Glutamatergic neuron (in vitro differentiated cells): ENCODE results near the gene PEX5L. TPM values are rescaled to one million over a fixed set of nuclear protein-coding genes. Genes with fewer than 3 reads are reported as not detected.

ENCODE experiments used
- DNase-seq: peaks from one replicate; pipeline ENCODE4 v3.0.0; 2022
- H3K27ac Mint-ChIP-seq: one replicate; pipeline ENCODE4 v1.8.0; 2020; ENCODE audit warnings: mild to moderate bottlenecking, mixed read lengths, inconsistent platforms; ENCODE audit not compliant: unreplicated experiment
- H3K27me3 Mint-ChIP-seq: one replicate; pipeline ENCODE4 v1.8.0; 2020; ENCODE audit warnings: mild to moderate bottlenecking, moderate library complexity, mixed read lengths, inconsistent platforms; ENCODE audit not compliant: unreplicated experiment
- H3K36me3 Mint-ChIP-seq: one replicate; pipeline ENCODE4 v1.8.0; 2020; ENCODE audit warnings: mild to moderate bottlenecking, mixed read lengths, inconsistent platforms; ENCODE audit not compliant: unreplicated experiment
- H3K4me1 Mint-ChIP-seq: one replicate; pipeline ENCODE4 v1.8.0; 2020; ENCODE audit warnings: mild to moderate bottlenecking, low read depth, mixed read lengths, inconsistent platforms; ENCODE audit not compliant: unreplicated experiment
- H3K4me3 Mint-ChIP-seq: one replicate; pipeline ENCODE4 v1.8.0; 2020; ENCODE audit warnings: mild to moderate bottlenecking, mixed read lengths, inconsistent platforms; ENCODE audit not compliant: unreplicated experiment
- H3K9me3 Mint-ChIP-seq: one replicate; pipeline ENCODE4 v1.8.0; 2020; ENCODE audit warnings: mild to moderate bottlenecking, moderate library complexity, mixed read lengths, inconsistent platforms; ENCODE audit not compliant: unreplicated experiment
- CTCF ChIP-seq: fragments of 200-600 bp; sonication (generic); IDR thresholded peaks from one replicate; pipeline ENCODE4 v1.5.0; 2021; ENCODE audit not compliant: partially characterized antibody, unreplicated experiment
- total RNA-seq: library from RNA; stranded (reverse); fragmentation: NEBNext Ultra II Directional; extraction: Animal tissue kit (Norgen Biotek cat#: 25700); gene quantifications from one replicate; pipeline ENCODE4 v1.2.1, GENCODE V29; 2021; ENCODE audit not compliant: unreplicated experiment

Gene PEX5L
- total RNA-seq, 1 donor from 2014 or later = 41.0 TPM

DNA sequence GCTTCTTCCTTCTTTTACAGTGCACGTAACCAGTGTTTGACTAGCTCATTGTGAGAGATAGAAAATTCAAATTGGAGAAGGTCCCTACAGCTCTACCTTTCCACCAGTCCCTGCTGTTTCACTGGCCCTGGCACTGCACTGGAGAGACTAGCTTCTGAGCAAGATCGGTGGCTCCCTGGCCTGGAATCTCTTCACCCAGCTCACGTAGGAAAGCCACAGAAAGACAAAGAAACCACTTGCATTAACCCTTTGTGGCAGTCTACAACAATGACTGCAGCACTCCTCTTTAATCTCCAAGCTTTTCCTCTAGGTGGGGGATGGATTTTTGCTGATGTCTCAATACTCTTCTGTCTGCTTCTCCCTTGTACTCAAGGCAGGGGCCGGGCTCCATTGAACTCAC, 155.9 kb downstream of the PEX5L start:
- H3K4me1 Mint-ChIP-seq = no peaks in the 10 kb centered on the region
- no peaks in the 10 kb centered on the region for H3K36me3 Mint-ChIP-seq
- H3K27ac Mint-ChIP-seq = no peak overlapping the region
- no peak for DNase-seq
- no peak for TF ChIP-seq CTCF
- H3K27me3 Mint-ChIP-seq = no peaks in the 10 kb centered on the region
- no peak overlapping the region for H3K4me3 Mint-ChIP-seq
- no peaks in the 10 kb centered on the region for H3K9me3 Mint-ChIP-seq

- H3K4me3 Mint-ChIP-seq = no peak overlapping the region
- H3K9me3 Mint-ChIP-seq = no peaks in the 10 kb centered on the region
- DNase-seq = no peak
- no peaks in the 10 kb centered on the region for H3K36me3 Mint-ChIP-seq
- no peaks in the 10 kb centered on the region for H3K27me3 Mint-ChIP-seq
- no peak for TF ChIP-seq CTCF
- no peaks in the 10 kb centered on the region for H3K4me1 Mint-ChIP-seq
- H3K27ac Mint-ChIP-seq = no peak overlapping the region
Observed at GRCh38 chr3:179876440-179876839, 160.3 kb downstream of the PEX5L start.

DNA sequence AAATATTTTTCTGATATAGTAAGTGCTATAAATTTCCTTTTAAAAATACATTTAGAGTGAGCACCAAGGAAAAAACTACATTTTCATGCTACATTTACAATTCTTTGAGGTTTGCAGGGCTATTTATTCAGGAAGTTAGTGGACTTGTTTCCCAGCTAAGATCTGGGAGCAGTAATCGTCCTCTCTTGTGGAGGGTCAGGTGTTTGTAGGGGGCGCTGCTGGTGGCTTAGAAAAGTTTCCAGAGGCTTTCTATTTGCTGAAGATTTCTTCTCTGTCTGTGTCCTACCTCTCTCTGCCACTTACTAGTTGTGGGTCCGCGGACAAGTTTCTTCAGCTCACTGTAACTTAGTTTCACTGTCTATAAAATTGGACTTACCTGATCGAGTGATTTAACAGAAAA, 163.9 kb downstream of the PEX5L start:
- TF ChIP-seq CTCF = no peak
- Mint-ChIP-seq H3K9me3 (no peaks in the 10 kb centered on the region), H3K27ac (no peak overlapping the region), H3K36me3 (no peaks in the 10 kb centered on the region), H3K4me1 (no peaks in the 10 kb centered on the region), H3K4me3 (no peak overlapping the region), H3K27me3 (no peaks in the 10 kb centered on the region)
- DNase-seq = no peak

DNA sequence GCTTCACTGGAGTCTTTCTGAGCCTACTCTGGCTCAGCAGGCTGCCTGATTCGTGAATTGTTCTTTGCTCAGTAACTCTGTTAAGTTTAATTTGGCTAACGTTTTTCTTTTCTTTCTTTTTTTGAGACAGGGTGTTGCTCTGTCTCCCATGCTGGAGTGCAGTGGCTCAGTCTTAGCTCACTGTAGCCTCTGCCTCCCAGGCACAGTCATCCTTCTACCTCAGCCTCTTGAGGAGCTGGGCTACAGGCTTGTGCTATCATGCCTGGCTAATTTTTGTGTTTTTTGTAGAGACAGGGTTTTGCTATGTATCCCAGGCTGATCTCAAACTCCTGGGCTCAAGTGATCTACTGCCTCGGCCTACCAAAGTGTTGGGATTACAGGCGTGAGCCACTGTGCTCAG, 165.0 kb downstream of the PEX5L start:
- H3K4me1 Mint-ChIP-seq = no peaks in the 10 kb centered on the region
- H3K9me3 Mint-ChIP-seq = no peaks in the 10 kb centered on the region
- no peak for DNase-seq
- no peak for TF ChIP-seq CTCF
- no peaks in the 10 kb centered on the region for H3K27me3 Mint-ChIP-seq
- no peak overlapping the region for H3K27ac Mint-ChIP-seq
- H3K4me3 Mint-ChIP-seq = no peak overlapping the region
- no peaks in the 10 kb centered on the region for H3K36me3 Mint-ChIP-seq

DNA sequence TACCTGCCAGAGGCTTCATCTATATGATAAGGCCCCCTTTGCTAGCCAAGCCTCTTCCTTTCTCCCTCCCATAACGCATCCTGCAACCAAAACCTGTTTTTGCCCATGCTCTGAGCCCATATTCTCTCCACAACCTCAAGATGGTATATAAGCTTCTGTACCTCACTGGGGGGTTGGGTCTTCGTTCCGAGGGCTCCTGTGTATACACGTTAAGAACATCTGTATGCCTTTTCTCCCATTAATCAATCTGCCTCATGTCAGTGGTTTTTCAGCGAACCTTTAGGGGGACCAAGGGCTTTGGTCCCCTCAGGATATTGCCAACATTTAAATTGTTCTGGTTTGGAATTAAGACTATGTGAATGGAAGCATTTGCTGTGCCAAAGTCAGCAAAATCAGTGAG, 168.0 kb downstream of the PEX5L start:
- TF ChIP-seq CTCF = no peak
- DNase-seq = no peak
- Mint-ChIP-seq H3K27ac (no peak overlapping the region), H3K27me3 (no peaks in the 10 kb centered on the region), H3K4me3 (no peak overlapping the region), H3K9me3 (peaks cover 2% of the 10 kb centered on the region), H3K4me1 (peaks cover 2% of the 10 kb centered on the region), H3K36me3 (no peaks in the 10 kb centered on the region)
